ENCODE results near the gene CD53. TPM values are rescaled to one million over a fixed set of nuclear protein-coding genes. Genes with fewer than 3 reads are reported as not detected.

The CD53 gene
- total and polyA plus RNA-seq, 2 donors (not counting 1 experiment from before 2014, with no cell fraction given) = not detected

- Histone ChIP-seq H3K4me2 (ENCODE audit: extremely low read depth, insufficient read depth, low read length) (no peak overlapping the region), H3K27me3 (ENCODE audit: control insufficient read depth, insufficient read depth, low read length) (no peaks in the 10 kb centered on the region), H3K4me1 (ENCODE audit: control insufficient read depth, extremely low read depth, insufficient read depth, low read length) (no peaks in the 10 kb centered on the region), H3K4me3 (replicated peaks in 1 of 4; ENCODE audit: control extremely low read depth in 1 of 4, insufficient read depth in 1 of 4, low read depth in 3 of 4, low read length in 4 of 4) (no peak overlapping the region), H2AFZ (ENCODE audit: low read length) (no peak overlapping the region), H3K9ac (ENCODE audit: insufficient read depth, low read length) (no peak overlapping the region), H3K36me3 (ENCODE audit: control insufficient read depth, insufficient read depth, low read length) (no peaks in the 10 kb centered on the region), H3K9me3 (ENCODE audit: control insufficient read depth, insufficient read depth, low read depth, low read length) (no peaks in the 10 kb centered on the region), H3K27ac (ENCODE audit: insufficient read depth, low read length) (no peak overlapping the region), H3K79me2 (ENCODE audit: control insufficient read depth, insufficient read depth, low read length) (no peaks in the 10 kb centered on the region), H4K20me1 (ENCODE audit: control insufficient read depth, extremely low read depth, insufficient read depth, low read length) (no peaks in the 10 kb centered on the region)
- DNase-seq (ENCODE audit: low read depth in 2 of 2) = no peak
- TF ChIP-seq CTCF (conservative IDR thresholded peaks at IDR 0.05 in 1 of 2, IDR thresholded peaks at IDR 0.05 in 1 of 2; ENCODE audit: low read depth in 1 of 2, low read length in 2 of 2) (no peak), EZH2 (IDR thresholded peaks at IDR 0.05; ENCODE audit: low read length, missing control alignments) (no peak)
Observed at GRCh38 chr1:110936567-110936966, 63.6 kb downstream of the CD53 start.

GRCh38 chr1:110944806-110945205 lies 71.9 kb downstream of the CD53 start:
- H3K79me2 ChIP-seq (ENCODE audit: control insufficient read depth, insufficient read depth, low read length) = no peaks in the 10 kb centered on the region
- H3K9me3 ChIP-seq (ENCODE audit: control insufficient read depth, insufficient read depth, low read depth, low read length) = no peaks in the 10 kb centered on the region
- H3K27me3 ChIP-seq (ENCODE audit: control insufficient read depth, insufficient read depth, low read length) = no peaks in the 10 kb centered on the region
- H3K4me3 ChIP-seq (replicated peaks in 1 of 4; ENCODE audit: control extremely low read depth in 1 of 4, insufficient read depth in 1 of 4, low read depth in 3 of 4, low read length in 4 of 4) = no peak overlapping the region
- no peak overlapping the region for H3K27ac ChIP-seq (ENCODE audit: insufficient read depth, low read length)
- H3K4me2 ChIP-seq (ENCODE audit: extremely low read depth, insufficient read depth, low read length) = no peak overlapping the region
- peaks cover 1% of the 10 kb centered on the region for H3K36me3 ChIP-seq (ENCODE audit: control insufficient read depth, insufficient read depth, low read length)
- no peaks in the 10 kb centered on the region for H4K20me1 ChIP-seq (ENCODE audit: control insufficient read depth, extremely low read depth, insufficient read depth, low read length)
- TF ChIP-seq CTCF (conservative IDR thresholded peaks at IDR 0.05 in 1 of 2, IDR thresholded peaks at IDR 0.05 in 1 of 2; ENCODE audit: low read depth in 1 of 2, low read length in 2 of 2) (no peak), EZH2 (IDR thresholded peaks at IDR 0.05; ENCODE audit: low read length, missing control alignments) (no peak)
- DNase-seq (ENCODE audit: low read depth in 2 of 2) = no peak
- H2AFZ ChIP-seq (ENCODE audit: low read length) = no peak overlapping the region
- no peak overlapping the region for H3K9ac ChIP-seq (ENCODE audit: insufficient read depth, low read length)
- no peaks in the 10 kb centered on the region for H3K4me1 ChIP-seq (ENCODE audit: control insufficient read depth, extremely low read depth, insufficient read depth, low read length)

- no peak for TF ChIP-seq CTCF (conservative IDR thresholded peaks at IDR 0.05 in 1 of 2, IDR thresholded peaks at IDR 0.05 in 1 of 2; ENCODE audit: low read depth in 1 of 2, low read length in 2 of 2)
- no peak for TF ChIP-seq EZH2 (IDR thresholded peaks at IDR 0.05; ENCODE audit: low read length, missing control alignments)
- no peak overlapping the region for H2AFZ ChIP-seq (ENCODE audit: low read length)
- no peaks in the 10 kb centered on the region for H3K79me2 ChIP-seq (ENCODE audit: control insufficient read depth, insufficient read depth, low read length)
- H3K9ac ChIP-seq (ENCODE audit: insufficient read depth, low read length) = no peak overlapping the region
- no peaks in the 10 kb centered on the region for H3K9me3 ChIP-seq (ENCODE audit: control insufficient read depth, insufficient read depth, low read depth, low read length)
- H4K20me1 ChIP-seq (ENCODE audit: control insufficient read depth, extremely low read depth, insufficient read depth, low read length) = no peaks in the 10 kb centered on the region
- H3K4me1 ChIP-seq (ENCODE audit: control insufficient read depth, extremely low read depth, insufficient read depth, low read length) = no peaks in the 10 kb centered on the region
- peaks cover 2% of the 10 kb centered on the region for H3K36me3 ChIP-seq (ENCODE audit: control insufficient read depth, insufficient read depth, low read length)
- H3K27me3 ChIP-seq (ENCODE audit: control insufficient read depth, insufficient read depth, low read length) = no peaks in the 10 kb centered on the region
- no peak overlapping the region for H3K4me3 ChIP-seq (replicated peaks in 1 of 4; ENCODE audit: control extremely low read depth in 1 of 4, insufficient read depth in 1 of 4, low read depth in 3 of 4, low read length in 4 of 4)
- H3K4me2 ChIP-seq (ENCODE audit: extremely low read depth, insufficient read depth, low read length) = no peak overlapping the region
- DNase-seq (ENCODE audit: low read depth in 2 of 2) = no peak
- no peak overlapping the region for H3K27ac ChIP-seq (ENCODE audit: insufficient read depth, low read length)
Observed at GRCh38 chr1:110945626-110946025, 72.7 kb downstream of the CD53 start.
